ENCODE data around the gene AGO3. TPM values are rescaled to one million over a fixed set of nuclear protein-coding genes. Genes with fewer than 3 reads are reported as not detected.
A peak's percentile ranks its signal among the peaks of the same experiment; 100 is the strongest.
"Not testable (repeated sequence)": the region's sequence is repeated elsewhere in the genome, so short reads cannot be mapped to it uniquely, and the experiment has no call there.

Gene AGO3
- total RNA-seq, 2 experiments from 2014 or later, result 26.2 to 33.1 TPM

- CTCF ChIA-PET, result interaction anchor here (0.7 to 4.8 kb wide), 6 partner anchors 12 to 203 kb away, joined by 3 to 39 read pairs (median 6); partner anchors contain the start of gene AGO1
- Mint-ChIP-seq H3K27me3 (no peaks in the 10 kb centered on the region), H3K9me3 (ENCODE audit: low read depth) (no peaks in the 10 kb centered on the region), H3K4me1 (peaks cover 34% of the 10 kb centered on the region), H3K36me3 (peaks cover 3% of the 10 kb centered on the region), H3K27ac (peak overlapping the region; percentile 95), H3K4me3 (peak overlapping the region; percentile 95)
- peak; percentile 38 for ATAC-seq
- no peak for DNase-seq
Measured at GRCh38 chr1:35931446-35932157, 697 bp downstream of the AGO3 start.

DNA sequence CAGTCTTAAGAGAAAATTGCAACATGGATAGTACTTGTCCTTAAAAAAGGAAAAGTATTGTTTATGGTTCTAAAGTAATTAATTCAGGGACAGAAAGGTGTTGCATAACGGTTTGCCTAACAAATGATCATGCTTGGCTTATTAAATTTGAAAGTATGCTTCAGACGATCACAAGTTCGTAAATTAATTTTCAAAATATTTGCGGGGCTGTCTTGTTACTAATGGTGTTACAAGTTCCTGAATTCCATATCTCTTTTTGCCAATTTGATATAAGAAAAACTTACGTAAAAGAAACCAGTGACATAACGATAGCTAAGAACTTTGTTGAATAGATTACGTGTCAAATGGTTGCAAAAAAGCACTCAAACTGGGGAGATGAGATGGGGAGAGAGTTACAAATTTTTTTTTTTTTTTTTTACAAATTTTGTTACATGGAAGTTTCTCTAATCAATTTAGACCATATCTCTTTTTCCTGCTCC is 1.3 kb downstream of the AGO3 start:
- DNase-seq (no peak), ATAC-seq (no peak)
- peak overlapping the region; percentile 95 for H3K4me3 Mint-ChIP-seq
- H3K36me3 Mint-ChIP-seq, result peaks cover 3% of the 10 kb centered on the region
- CTCF ChIA-PET, result interaction anchor here (1.7 to 4.8 kb wide), 3 partner anchors 11 to 91 kb away, joined by 7 to 39 read pairs (median 13); partner anchors contain the start of gene AGO1
- H3K9me3 Mint-ChIP-seq (ENCODE audit: low read depth), result no peaks in the 10 kb centered on the region
- peak overlapping the region; percentile 95 for H3K27ac Mint-ChIP-seq
- H3K27me3 Mint-ChIP-seq, result no peaks in the 10 kb centered on the region
- peaks cover 34% of the 10 kb centered on the region for H3K4me1 Mint-ChIP-seq

DNA sequence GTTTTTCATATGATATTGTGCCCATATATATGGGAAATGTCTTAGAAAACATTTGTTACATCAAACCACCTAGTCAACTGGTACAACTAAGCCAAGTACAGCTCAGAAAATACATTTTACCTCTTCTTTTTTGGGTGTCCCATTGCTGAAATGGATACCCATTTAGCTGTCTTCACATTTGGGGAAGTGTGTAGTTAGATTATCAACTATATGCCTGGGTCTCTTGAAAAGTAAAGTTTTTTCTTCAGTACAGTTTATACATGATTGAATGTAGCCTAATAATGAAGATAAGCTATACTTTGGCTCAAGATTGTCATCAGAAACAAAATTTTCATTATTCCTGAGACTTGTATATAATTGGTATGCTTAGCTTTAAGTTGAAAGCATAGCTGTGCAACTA is 2.0 kb downstream of the AGO3 start:
- peak overlapping the region; percentile 95 for H3K4me3 Mint-ChIP-seq
- CTCF ChIA-PET, result interaction anchor here (0.9 to 4.8 kb wide), 2 partner anchors 10 to 51 kb away, joined by 3 to 39 read pairs; no protein-coding TSS in a partner anchor

DNA sequence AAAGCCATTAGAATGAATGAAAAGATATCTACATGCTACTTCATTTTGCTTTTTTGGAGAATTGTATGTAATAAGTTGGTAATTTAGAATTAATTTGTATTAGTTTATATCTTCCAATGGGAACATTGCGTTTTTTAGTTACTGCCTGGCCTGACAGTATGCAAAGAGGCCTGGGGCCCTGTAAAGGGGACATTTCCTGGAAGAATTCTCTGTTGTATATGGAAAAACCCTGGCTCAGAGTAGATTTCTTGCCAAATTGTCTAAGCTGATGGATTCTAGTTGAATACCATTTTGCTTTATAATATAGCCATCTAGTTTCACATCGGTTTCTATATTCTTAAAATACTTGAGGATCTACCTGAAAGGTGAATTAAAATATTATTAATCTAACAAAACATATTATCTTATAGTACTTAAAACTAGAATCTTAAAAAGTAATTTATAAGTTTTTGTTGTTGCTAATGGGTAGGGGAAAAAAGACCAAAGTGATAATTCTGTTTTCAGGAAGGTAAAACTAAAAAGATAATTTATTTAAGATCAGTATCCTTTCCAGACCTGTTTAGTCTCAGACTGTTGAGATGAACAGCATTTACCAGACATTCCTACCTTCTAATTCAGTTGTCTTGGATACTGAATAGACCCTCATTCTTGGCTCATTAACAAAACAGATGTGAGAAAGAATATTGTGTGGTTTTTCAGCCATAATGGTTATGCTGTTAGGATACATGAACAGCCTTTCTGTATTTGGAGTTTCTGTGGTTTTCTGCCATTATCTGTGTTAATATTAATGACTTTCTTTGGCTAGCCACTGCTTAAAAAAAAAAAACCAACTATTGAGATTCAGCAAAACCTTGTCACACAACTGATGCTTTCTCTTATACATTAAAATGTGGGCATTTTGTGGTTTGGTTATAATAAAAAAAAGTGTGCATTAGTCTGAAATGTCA is 4.8 kb downstream of the AGO3 start:
- Mint-ChIP-seq H3K27ac (no peak overlapping the region), H3K4me3 (no peak overlapping the region), H3K4me1 (peaks cover 32% of the 10 kb centered on the region), H3K36me3 (peaks cover 5% of the 10 kb centered on the region), H3K9me3 (ENCODE audit: low read depth) (no peaks in the 10 kb centered on the region), H3K27me3 (no peaks in the 10 kb centered on the region)
- ATAC-seq (no peak), DNase-seq (no peak)
- CTCF ChIA-PET, result no interaction called here

More for the DNA sequence above, 2.0 kb downstream of the AGO3 start:
- no peaks in the 10 kb centered on the region for H3K9me3 Mint-ChIP-seq (ENCODE audit: low read depth)
- peaks cover 34% of the 10 kb centered on the region for H3K4me1 Mint-ChIP-seq
- ATAC-seq (no peak), DNase-seq (no peak)
- H3K27ac Mint-ChIP-seq, result peak overlapping the region; percentile 39
- peaks cover 3% of the 10 kb centered on the region for H3K36me3 Mint-ChIP-seq
- H3K27me3 Mint-ChIP-seq, result no peaks in the 10 kb centered on the region

GRCh38 chr1:35936838-35937237 is 5.9 kb downstream of the AGO3 start:
- Mint-ChIP-seq H3K4me3 (no peak overlapping the region), H3K27ac (no peak overlapping the region), H3K4me1 (peaks cover 38% of the 10 kb centered on the region), H3K27me3 (no peaks in the 10 kb centered on the region), H3K9me3 (ENCODE audit: low read depth) (no peaks in the 10 kb centered on the region), H3K36me3 (peaks cover 10% of the 10 kb centered on the region)
- DNase-seq (no peak), ATAC-seq (no peak)
- CTCF ChIA-PET, result no interaction called here

DNA sequence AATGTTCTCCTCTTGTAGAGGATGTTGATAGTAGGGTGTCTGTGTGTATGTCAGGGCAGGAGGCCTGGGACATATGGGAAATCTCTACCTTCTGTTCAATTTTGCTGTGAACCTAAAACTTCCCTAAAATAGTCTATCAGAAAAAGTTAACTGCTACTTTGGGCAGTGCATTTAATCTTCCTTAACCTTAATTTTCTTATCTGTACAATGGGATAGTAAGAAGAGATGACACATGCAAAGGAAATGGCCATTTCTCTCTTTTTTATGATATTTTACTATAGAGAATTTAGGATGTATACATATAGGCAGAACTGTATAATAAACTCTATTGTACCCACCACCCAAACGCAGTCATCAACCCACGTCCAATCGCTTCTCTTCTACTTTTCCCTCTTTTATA is 8.6 kb downstream of the AGO3 start:
- Mint-ChIP-seq H3K36me3 (peaks cover 13% of the 10 kb centered on the region), H3K27ac (no peak overlapping the region), H3K4me1 (peaks cover 38% of the 10 kb centered on the region), H3K27me3 (no peaks in the 10 kb centered on the region), H3K4me3 (no peak overlapping the region), H3K9me3 (ENCODE audit: low read depth) (no peaks in the 10 kb centered on the region)
- DNase-seq (no peak), ATAC-seq (no peak)
- CTCF ChIA-PET, result no interaction called here

- no peaks in the 10 kb centered on the region for H3K27me3 Mint-ChIP-seq
- CTCF ChIA-PET, result interaction anchor here (0.8 to 5.8 kb wide), 4 partner anchors 13 to 64 kb away, joined by 3 to 39 read pairs (median 4); partner anchors contain the start of genes AGO1 and AGO3
- ATAC-seq (no peak), DNase-seq (no peak)
- H3K4me1 Mint-ChIP-seq, result peaks cover 50% of the 10 kb centered on the region
- no peaks in the 10 kb centered on the region for H3K9me3 Mint-ChIP-seq (ENCODE audit: low read depth)
- peak overlapping the region; percentile 41 for H3K27ac Mint-ChIP-seq
- H3K36me3 Mint-ChIP-seq, result peaks cover 22% of the 10 kb centered on the region
- no peak overlapping the region for H3K4me3 Mint-ChIP-seq
Measured at GRCh38 chr1:35945327-35945726, 14.4 kb downstream of the AGO3 start.

- no peaks in the 10 kb centered on the region for H3K9me3 Mint-ChIP-seq (ENCODE audit: low read depth)
- no peak overlapping the region for H3K4me3 Mint-ChIP-seq
- ATAC-seq (no peak), DNase-seq (no peak)
- CTCF ChIA-PET, result no interaction called here
- no peaks in the 10 kb centered on the region for H3K27me3 Mint-ChIP-seq
- H3K27ac Mint-ChIP-seq, result no peak overlapping the region
- peaks cover 21% of the 10 kb centered on the region for H3K36me3 Mint-ChIP-seq
- peaks cover 35% of the 10 kb centered on the region for H3K4me1 Mint-ChIP-seq
Measured at GRCh38 chr1:35947547-35947946, 16.6 kb downstream of the AGO3 start.

DNA sequence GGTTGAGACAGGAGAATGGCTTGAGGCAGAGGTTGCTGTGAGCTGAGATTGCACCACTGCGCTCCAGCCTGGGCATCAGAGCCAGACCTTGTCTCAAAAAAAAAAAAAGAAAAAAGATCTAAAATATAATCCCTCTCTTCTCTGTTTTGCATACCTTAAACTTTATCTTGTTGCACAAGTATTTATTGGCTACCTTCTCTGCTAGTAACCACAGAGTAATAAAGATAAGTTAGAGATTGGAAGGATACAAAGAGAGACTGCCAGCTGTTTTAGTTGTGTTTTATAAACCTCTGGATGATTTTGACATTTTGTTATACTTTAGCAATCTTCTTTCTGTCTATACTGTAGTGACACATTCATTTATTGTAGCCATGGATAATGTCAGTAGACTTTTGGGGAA is 27.7 kb downstream of the AGO3 start:
- no peak for ATAC-seq
- no peak for DNase-seq
- CTCF ChIA-PET, result interaction anchor here (0.8 to 1.2 kb wide), 2 partner anchors 32 to 75 kb away, joined by 3 to 5 read pairs; partner anchors contain the start of gene AGO1
- H3K27me3 Mint-ChIP-seq, result no peaks in the 10 kb centered on the region
- H3K36me3 Mint-ChIP-seq, result peaks cover 7% of the 10 kb centered on the region
- no peaks in the 10 kb centered on the region for H3K4me1 Mint-ChIP-seq
- no peak overlapping the region for H3K4me3 Mint-ChIP-seq
- H3K27ac Mint-ChIP-seq, result no peak overlapping the region
- H3K9me3 Mint-ChIP-seq (ENCODE audit: low read depth), result no peaks in the 10 kb centered on the region

DNA sequence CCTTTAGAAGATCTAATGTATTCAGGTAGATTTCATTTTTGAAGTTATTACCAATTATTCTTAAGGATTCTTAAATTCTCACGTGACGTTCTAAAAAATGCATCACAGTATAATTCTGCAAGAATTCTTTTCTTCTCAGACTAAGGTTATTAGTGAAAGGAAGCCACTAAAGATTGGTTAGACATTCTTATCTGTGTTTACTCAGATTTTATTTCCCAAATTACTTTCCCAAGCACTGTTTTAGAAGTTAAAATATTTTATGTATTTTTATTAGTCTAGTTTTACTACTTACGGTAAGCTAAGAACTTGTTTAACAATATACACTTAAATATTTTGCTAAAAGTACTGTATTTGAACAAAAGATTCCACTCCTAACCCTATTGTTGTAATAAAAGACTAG is 28.4 kb downstream of the AGO3 start:
- no peaks in the 10 kb centered on the region for H3K27me3 Mint-ChIP-seq
- H3K9me3 Mint-ChIP-seq (ENCODE audit: low read depth), result no peaks in the 10 kb centered on the region

GRCh38 chr1:35962952-35963351 is 32.0 kb downstream of the AGO3 start:
- CTCF ChIA-PET, result no interaction called here
- H3K36me3 Mint-ChIP-seq, result peaks cover 6% of the 10 kb centered on the region
- no peaks in the 10 kb centered on the region for H3K4me1 Mint-ChIP-seq
- ATAC-seq (no peak), DNase-seq (no peak)
- no peak overlapping the region for H3K27ac Mint-ChIP-seq
- H3K27me3 Mint-ChIP-seq, result no peaks in the 10 kb centered on the region
- H3K9me3 Mint-ChIP-seq (ENCODE audit: low read depth), result no peaks in the 10 kb centered on the region
- H3K4me3 Mint-ChIP-seq, result no peak overlapping the region

More for the DNA sequence above, 28.4 kb downstream of the AGO3 start:
- no peaks in the 10 kb centered on the region for H3K4me1 Mint-ChIP-seq
- H3K27ac Mint-ChIP-seq, result no peak overlapping the region
- H3K36me3 Mint-ChIP-seq, result peaks cover 10% of the 10 kb centered on the region
- CTCF ChIA-PET, result interaction anchor here (1.2 kb wide), 1 partner anchor 76 kb away, joined by 3 read pairs; the partner anchor contains the start of gene AGO1
- H3K4me3 Mint-ChIP-seq, result no peak overlapping the region
- ATAC-seq (no peak), DNase-seq (no peak)

DNA sequence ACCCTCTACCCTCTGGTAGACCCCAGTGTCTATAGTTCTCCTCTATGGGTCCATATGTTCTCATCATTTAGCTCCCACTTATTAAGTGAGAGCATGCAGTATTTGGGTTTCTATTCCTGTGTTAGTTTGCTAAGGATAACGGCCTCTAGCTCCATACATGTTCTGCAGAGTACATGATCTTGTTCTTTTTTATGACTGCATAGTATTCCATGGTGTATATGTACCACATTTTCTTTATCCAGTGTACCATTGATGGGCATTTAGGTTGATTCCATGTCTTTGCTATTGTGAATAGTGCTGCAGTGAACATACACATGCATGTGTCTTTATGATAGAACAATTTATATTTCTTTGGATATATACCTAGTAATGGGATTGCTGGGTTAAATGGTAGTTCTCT is 33.4 kb downstream of the AGO3 start:
- CTCF ChIA-PET; DNase-seq; H3K4me1 Mint-ChIP-seq; ATAC-seq; H3K27me3 Mint-ChIP-seq; H3K9me3 Mint-ChIP-seq (ENCODE audit: low read depth); H3K27ac Mint-ChIP-seq; H3K4me3 Mint-ChIP-seq: not testable (repeated sequence)
- peaks cover 18% of the 10 kb centered on the region for H3K36me3 Mint-ChIP-seq

GRCh38 chr1:35968396-35968795 is 37.5 kb downstream of the AGO3 start:
- H3K27me3 Mint-ChIP-seq, result no peaks in the 10 kb centered on the region
- no peak for DNase-seq
- H3K36me3 Mint-ChIP-seq, result peaks cover 38% of the 10 kb centered on the region
- H3K9me3 Mint-ChIP-seq (ENCODE audit: low read depth), result no peaks in the 10 kb centered on the region
- no peak overlapping the region for H3K4me3 Mint-ChIP-seq
- no peaks in the 10 kb centered on the region for H3K4me1 Mint-ChIP-seq
- CTCF ChIA-PET, result no interaction called here
- no peak for ATAC-seq
- H3K27ac Mint-ChIP-seq, result no peak overlapping the region
